Type B pancreatic cell (in vitro differentiated cells): ENCODE data around the gene LPIN1. TPM values are rescaled to one million over a fixed set of nuclear protein-coding genes. Genes with fewer than 3 reads are reported as not detected.

Experiments used
- DNase-seq: peaks from one replicate; pipeline ENCODE4 v3.0.0; 2021; ENCODE audit warnings: mixed read lengths; ENCODE audit not compliant: unreplicated experiment; ENCODE audit errors: extremely low spot score
- H3K27ac Mint-ChIP-seq: 2 replicates; pipeline ENCODE4 v1.8.0; 2021; ENCODE audit warnings: mild to moderate bottlenecking, mixed read lengths
- H3K27me3 Mint-ChIP-seq: 2 replicates; pipeline ENCODE4 v1.8.0; 2021; ENCODE audit warnings: mixed read lengths
- H3K36me3 Mint-ChIP-seq: 2 replicates; pipeline ENCODE4 v1.8.0; 2021; ENCODE audit warnings: mixed read lengths
- H3K4me1 Mint-ChIP-seq: one replicate; pipeline ENCODE4 v1.8.0; 2021; ENCODE audit warnings: mixed read lengths; ENCODE audit not compliant: unreplicated experiment
- H3K4me3 Mint-ChIP-seq: 2 replicates; pipeline ENCODE4 v1.8.0; 2021; ENCODE audit warnings: mild to moderate bottlenecking, mixed read lengths
- H3K9me3 Mint-ChIP-seq: 2 replicates; pipeline ENCODE4 v1.8.0; 2021; ENCODE audit warnings: mixed read lengths
- total RNA-seq: library from RNA; stranded (reverse); gene quantifications from 2 replicates; pipeline ENCODE4 v1.2.1, GENCODE V29; 2021; ENCODE audit warnings: low replicate concordance
- TF ChIP-seq, protein P1 (sequence below): fragments of 200-600 bp; sonication (generic); conservative IDR thresholded peaks from 2 replicates; pipeline ENCODE4 v1.5.0; 2021; ENCODE audit warnings: antibody characterized with exemption, mild to moderate bottlenecking

The LPIN1 gene
- total RNA-seq, 1 donor from 2014 or later: 26.8 TPM

DNA sequence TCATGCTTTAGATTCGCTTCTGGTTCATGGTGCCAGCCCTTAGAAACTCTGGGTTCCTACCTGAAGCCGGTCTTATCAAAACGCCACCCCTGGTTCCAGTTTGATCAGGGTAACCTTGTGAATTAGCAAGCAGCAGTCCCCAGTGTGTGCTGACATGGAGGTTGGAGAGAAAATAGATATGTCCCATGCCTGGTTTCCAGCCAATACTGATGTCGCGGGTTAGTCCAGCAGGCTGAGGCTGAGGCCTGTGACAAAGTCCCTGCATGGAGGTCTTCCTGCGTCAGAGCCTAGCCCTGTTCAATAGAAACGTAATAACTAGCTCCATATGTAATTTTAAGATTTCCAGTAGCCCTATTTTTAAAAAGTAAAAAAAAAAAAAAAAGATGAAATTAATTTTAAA lies 28.2 kb downstream of the LPIN1 start:
- Mint-ChIP-seq H3K4me3 (no peak overlapping the region), H3K36me3 (peaks cover 33% of the 10 kb centered on the region), H3K27me3 (no peaks in the 10 kb centered on the region), H3K9me3 (no peaks in the 10 kb centered on the region), H3K27ac (no peak overlapping the region), H3K4me1 (peaks cover 12% of the 10 kb centered on the region)
- TF ChIP-seq, protein P1, sequence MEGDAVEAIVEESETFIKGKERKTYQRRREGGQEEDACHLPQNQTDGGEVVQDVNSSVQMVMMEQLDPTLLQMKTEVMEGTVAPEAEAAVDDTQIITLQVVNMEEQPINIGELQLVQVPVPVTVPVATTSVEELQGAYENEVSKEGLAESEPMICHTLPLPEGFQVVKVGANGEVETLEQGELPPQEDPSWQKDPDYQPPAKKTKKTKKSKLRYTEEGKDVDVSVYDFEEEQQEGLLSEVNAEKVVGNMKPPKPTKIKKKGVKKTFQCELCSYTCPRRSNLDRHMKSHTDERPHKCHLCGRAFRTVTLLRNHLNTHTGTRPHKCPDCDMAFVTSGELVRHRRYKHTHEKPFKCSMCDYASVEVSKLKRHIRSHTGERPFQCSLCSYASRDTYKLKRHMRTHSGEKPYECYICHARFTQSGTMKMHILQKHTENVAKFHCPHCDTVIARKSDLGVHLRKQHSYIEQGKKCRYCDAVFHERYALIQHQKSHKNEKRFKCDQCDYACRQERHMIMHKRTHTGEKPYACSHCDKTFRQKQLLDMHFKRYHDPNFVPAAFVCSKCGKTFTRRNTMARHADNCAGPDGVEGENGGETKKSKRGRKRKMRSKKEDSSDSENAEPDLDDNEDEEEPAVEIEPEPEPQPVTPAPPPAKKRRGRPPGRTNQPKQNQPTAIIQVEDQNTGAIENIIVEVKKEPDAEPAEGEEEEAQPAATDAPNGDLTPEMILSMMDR: no peak
- no peak for DNase-seq

- Mint-ChIP-seq H3K9me3 (no peaks in the 10 kb centered on the region), H3K4me1 (peaks cover 12% of the 10 kb centered on the region), H3K27ac (no peak overlapping the region), H3K36me3 (peaks cover 35% of the 10 kb centered on the region), H3K27me3 (no peaks in the 10 kb centered on the region), H3K4me3 (no peak overlapping the region)
- TF ChIP-seq, protein P1: no peak
- DNase-seq: no peak
Observed at GRCh38 chr2:11775384-11775783, 29.0 kb downstream of the LPIN1 start.

DNA sequence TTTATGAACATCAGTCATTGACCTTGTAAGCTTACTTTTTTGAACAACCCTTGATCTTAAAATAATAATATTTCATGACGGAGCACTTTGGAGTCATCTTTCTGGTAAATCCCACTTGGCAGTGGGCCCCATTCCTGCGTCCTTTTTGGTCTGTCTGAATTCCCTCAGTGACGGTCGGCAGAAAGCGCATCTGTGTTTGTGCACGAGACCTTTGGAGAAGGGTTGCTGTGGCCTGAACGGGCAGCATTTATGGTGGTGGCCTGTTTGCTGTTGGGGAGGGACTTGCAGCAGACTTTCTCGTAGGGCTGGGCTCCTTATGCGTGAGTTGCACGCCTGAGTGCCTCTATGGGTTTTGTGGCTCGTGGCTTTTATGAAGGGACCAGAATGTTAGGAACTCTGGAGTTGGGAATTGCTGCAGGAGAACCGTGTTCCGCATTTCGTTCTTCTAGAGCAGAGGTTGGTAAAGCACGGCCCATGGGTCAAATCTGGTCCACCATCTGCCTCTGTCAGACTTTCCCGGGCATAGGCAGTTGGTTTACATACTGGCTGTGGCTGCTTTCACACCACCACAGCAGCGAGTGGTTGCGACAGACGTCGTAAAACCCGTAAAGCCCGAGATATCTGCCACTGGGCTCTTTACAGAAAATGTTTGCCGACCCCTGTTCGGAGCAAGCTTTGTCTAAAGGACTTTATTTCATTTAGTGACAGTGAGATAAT lies 30.8 kb downstream of the LPIN1 start:
- no peaks in the 10 kb centered on the region for H3K9me3 Mint-ChIP-seq
- no peak for DNase-seq
- TF ChIP-seq, protein P1: no peak
- no peaks in the 10 kb centered on the region for H3K27me3 Mint-ChIP-seq
- no peak overlapping the region for H3K4me3 Mint-ChIP-seq
- no peak overlapping the region for H3K27ac Mint-ChIP-seq
- H3K36me3 Mint-ChIP-seq: peaks cover 22% of the 10 kb centered on the region
- H3K4me1 Mint-ChIP-seq: peaks cover 12% of the 10 kb centered on the region

GRCh38 chr2:11777886-11778415 lies 31.5 kb downstream of the LPIN1 start:
- no peak overlapping the region for H3K27ac Mint-ChIP-seq
- TF ChIP-seq, protein P1: no peak
- H3K27me3 Mint-ChIP-seq: no peaks in the 10 kb centered on the region
- no peak overlapping the region for H3K4me3 Mint-ChIP-seq
- peaks cover 24% of the 10 kb centered on the region for H3K36me3 Mint-ChIP-seq
- H3K9me3 Mint-ChIP-seq: no peaks in the 10 kb centered on the region
- H3K4me1 Mint-ChIP-seq: peaks cover 12% of the 10 kb centered on the region
- DNase-seq: no peak

GRCh38 chr2:11778416-11778815 lies 32.0 kb downstream of the LPIN1 start:
- Mint-ChIP-seq H3K36me3 (peaks cover 23% of the 10 kb centered on the region), H3K4me1 (peaks cover 12% of the 10 kb centered on the region), H3K27me3 (no peaks in the 10 kb centered on the region), H3K27ac (no peak overlapping the region), H3K9me3 (no peaks in the 10 kb centered on the region), H3K4me3 (no peak overlapping the region)
- no peak for DNase-seq
- TF ChIP-seq, protein P1: no peak
